Effector memory CD4-positive, alpha-beta T cell (primary cell): ENCODE data around the gene C17orf67.

Experiments
- DNase-seq, 3 donors: peaks; one replicate each; pipeline ENCODE4 v3.0.0-alpha.2; 2020
- H3K27ac ChIP-seq: 2 replicates; pipeline ENCODE4 v1.7.0; 2013; ENCODE audit warnings: mild to moderate bottlenecking, low read length, moderate library complexity; ENCODE audit not compliant: insufficient read depth, poor library complexity, severe bottlenecking
- H3K27me3 ChIP-seq: replicated peaks from 2 replicates; pipeline ENCODE4 v1.7.0; 2013; ENCODE audit warnings: mild to moderate bottlenecking, low read length; ENCODE audit not compliant: insufficient read depth, control insufficient read depth, poor library complexity, severe bottlenecking
- H3K36me3 ChIP-seq: 2 replicates; pipeline ENCODE4 v1.7.0; 2013; ENCODE audit warnings: mild to moderate bottlenecking, low read length, moderate library complexity; ENCODE audit not compliant: control insufficient read depth, insufficient read depth
- H3K4me1 ChIP-seq: 2 replicates; pipeline ENCODE4 v1.7.0; 2013; ENCODE audit warnings: low read length, mild to moderate bottlenecking; ENCODE audit not compliant: control insufficient read depth, insufficient read depth, poor library complexity, severe bottlenecking
- H3K4me3 ChIP-seq: 2 replicates; pipeline ENCODE4 v1.7.0; 2013; ENCODE audit warnings: low read length, low read depth, mild to moderate bottlenecking; ENCODE audit not compliant: insufficient read depth, poor library complexity, severe bottlenecking
- H3K9me3 ChIP-seq: 2 replicates; pipeline ENCODE4 v1.7.0; 2013; ENCODE audit warnings: mild to moderate bottlenecking, low read length, moderate library complexity; ENCODE audit not compliant: control insufficient read depth

The C17orf67 gene

DNA sequence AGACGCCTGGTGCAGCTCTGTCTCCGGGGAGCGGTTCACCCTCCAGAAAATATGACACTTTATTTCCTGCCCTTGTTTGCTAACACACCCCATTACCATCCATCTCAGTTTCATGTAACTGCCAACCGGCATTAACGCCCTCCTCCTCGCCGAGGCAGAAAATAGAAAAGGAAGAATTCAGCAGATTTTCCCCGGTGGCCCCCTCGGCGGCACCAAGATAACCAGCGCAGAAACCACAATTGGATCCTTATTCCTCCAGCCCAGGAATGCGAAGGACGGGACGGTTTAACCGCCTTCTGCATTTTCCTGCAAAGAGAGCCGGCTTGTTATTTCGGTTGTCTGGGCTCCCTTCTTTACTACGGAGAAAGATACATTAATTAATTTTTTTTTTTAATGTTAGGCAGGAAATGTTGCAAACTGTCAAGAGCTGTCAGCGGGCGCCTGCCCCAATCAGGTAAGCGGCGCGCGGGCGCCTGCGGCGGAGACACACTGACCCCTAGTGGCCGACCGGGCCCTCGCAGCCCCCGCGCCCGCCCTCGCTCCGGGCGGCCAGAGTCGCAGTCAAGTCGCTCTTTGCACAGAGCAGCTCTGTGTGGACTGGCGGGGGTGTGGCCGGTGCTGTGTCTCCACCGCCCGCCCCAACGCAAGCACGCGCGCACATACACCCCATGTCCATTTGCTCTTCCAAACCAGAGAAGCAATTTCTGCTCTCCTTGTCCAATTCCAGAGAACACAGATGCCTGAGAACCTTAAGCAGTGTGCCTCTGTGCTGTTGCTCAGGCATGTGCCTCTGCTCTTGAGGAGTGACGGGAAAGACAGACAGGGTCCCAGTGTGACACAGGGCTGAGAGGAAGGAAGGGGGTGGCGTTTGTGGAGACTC is 53.6 kb downstream of the C17orf67 start:
- peaks cover 7% of the 10 kb centered on the region for H3K4me1 ChIP-seq
- no peaks in the 10 kb centered on the region for H3K36me3 ChIP-seq
- no peaks in the 10 kb centered on the region for H3K9me3 ChIP-seq
- H3K27me3 ChIP-seq: no peaks in the 10 kb centered on the region
- peak overlapping the region; percentile 55 for H3K4me3 ChIP-seq
- peak; percentile 57 to 71 (median 70) for DNase-seq
- H3K27ac ChIP-seq: peak overlapping the region; percentile 43

DNA sequence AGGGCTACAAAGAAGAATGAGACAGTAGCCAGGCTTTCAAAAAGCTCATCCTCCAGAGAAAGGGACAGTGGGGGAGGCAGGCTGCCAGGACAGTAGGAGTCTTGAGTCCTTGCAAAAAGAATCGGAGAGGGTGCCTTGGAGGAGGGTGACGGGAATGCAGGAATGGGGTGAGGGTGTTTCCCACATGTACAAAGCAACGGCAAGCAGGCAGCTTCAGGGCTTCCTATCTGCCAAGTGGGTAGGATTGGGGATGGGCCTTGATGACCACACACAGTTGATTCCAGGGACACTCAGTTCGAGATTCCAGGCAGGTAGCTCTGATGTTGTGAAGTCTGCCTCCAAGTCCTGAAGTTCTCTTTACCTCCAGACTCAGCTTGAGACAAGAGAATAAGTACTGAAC is 54.4 kb downstream of the C17orf67 start:
- H3K27me3 ChIP-seq: no peaks in the 10 kb centered on the region
- peak overlapping the region; percentile 43 for H3K27ac ChIP-seq
- DNase-seq: no peak
- peaks cover 7% of the 10 kb centered on the region for H3K4me1 ChIP-seq
- H3K36me3 ChIP-seq: no peaks in the 10 kb centered on the region
- H3K4me3 ChIP-seq: peak overlapping the region; percentile 55
- H3K9me3 ChIP-seq: no peaks in the 10 kb centered on the region

DNA sequence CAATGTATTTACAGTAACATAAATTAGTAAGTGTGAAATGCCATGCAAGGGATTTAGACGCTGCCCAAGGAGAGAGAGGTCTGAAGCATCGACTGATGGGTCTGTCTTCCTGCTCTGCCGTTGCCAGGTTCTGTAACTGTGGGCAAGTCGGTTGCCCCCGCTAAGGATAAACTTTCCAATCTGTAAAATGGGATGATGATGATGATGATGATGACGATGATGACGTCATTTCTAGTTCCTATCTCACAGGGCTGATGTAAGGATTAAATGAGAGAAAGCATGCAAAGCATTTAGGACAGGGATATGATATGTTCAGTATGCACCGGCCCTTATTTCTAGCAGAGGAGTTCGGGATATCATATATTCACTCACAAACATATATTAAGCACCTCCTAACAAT is 54.8 kb downstream of the C17orf67 start:
- no peaks in the 10 kb centered on the region for H3K9me3 ChIP-seq
- peaks cover 7% of the 10 kb centered on the region for H3K4me1 ChIP-seq
- H3K27ac ChIP-seq: no peak overlapping the region
- DNase-seq: no peak
- H3K36me3 ChIP-seq: no peaks in the 10 kb centered on the region
- no peak overlapping the region for H3K4me3 ChIP-seq
- H3K27me3 ChIP-seq: no peaks in the 10 kb centered on the region

DNA sequence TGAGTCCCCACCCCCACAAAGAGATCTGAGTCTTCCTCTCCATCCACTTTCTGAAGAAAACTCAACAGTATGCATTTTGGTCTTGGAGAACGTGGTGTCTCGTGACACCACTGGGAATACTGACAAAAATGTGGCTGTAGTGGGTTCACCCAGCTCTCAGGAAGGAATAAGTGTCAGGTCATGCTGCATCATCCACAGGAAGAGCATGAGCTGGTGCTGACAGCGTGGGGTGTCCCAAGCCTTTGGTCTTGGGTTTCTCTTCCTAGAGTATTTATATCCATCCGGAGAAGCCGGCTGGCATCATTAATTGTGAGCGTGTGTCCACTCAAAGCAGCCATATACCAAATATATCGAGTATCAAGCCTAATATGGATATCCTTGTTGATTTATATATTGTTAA is 55.9 kb downstream of the C17orf67 start:
- H3K27ac ChIP-seq: no peak overlapping the region
- no peaks in the 10 kb centered on the region for H3K27me3 ChIP-seq
- no peaks in the 10 kb centered on the region for H3K36me3 ChIP-seq
- H3K4me3 ChIP-seq: no peak overlapping the region
- no peaks in the 10 kb centered on the region for H3K9me3 ChIP-seq
- peaks cover 7% of the 10 kb centered on the region for H3K4me1 ChIP-seq
- no peak for DNase-seq

DNA sequence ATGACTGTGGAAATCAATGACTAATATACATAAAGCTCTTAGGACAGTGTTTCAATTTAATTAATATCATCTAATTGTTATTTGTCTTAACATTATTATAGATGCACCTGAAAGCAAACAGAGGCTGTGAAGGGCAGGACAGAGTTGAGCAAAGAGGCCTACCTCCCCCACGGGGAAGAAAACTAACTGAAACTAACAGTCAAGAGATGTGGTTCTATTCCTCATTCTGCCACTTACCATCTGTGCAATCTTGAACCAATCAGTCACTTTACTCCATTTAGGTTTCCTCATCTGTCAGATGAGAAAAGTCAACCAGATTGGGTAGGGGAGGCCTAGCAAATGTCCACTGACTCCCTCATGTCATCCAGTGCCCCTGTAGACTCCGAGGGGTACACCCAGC is 59.1 kb downstream of the C17orf67 start:
- no peak for DNase-seq

DNA sequence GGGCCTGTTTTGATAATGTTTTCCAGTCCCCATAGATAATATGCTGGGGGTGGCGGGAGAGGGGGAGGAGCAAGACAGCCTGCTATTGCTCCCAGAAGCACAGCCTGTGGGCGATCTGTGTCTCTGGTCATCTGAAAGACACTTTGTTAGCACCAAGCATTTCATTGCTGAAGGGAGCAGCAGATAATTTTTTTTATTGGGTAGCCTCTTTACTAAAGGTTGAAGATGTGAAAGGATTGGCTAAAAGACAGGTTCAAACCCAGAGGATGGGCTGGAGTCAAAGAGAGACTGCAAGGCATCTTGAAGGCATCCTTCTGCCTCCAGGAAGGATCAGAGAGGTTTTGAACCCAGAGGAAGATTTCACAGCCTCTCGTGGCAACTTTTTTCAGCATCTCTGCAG is 60.6 kb downstream of the C17orf67 start:
- Histone ChIP-seq H3K9me3 (no peaks in the 10 kb centered on the region), H3K4me1 (no peaks in the 10 kb centered on the region), H3K27me3 (no peaks in the 10 kb centered on the region), H3K27ac (no peak overlapping the region), H3K4me3 (no peak overlapping the region), H3K36me3 (no peaks in the 10 kb centered on the region)
- no peak for DNase-seq

More for the DNA sequence above, 59.1 kb downstream of the C17orf67 start:
- Histone ChIP-seq H3K36me3 (no peaks in the 10 kb centered on the region), H3K27me3 (no peaks in the 10 kb centered on the region), H3K4me1 (peaks cover 5% of the 10 kb centered on the region), H3K4me3 (no peak overlapping the region), H3K9me3 (no peaks in the 10 kb centered on the region), H3K27ac (no peak overlapping the region)

DNA sequence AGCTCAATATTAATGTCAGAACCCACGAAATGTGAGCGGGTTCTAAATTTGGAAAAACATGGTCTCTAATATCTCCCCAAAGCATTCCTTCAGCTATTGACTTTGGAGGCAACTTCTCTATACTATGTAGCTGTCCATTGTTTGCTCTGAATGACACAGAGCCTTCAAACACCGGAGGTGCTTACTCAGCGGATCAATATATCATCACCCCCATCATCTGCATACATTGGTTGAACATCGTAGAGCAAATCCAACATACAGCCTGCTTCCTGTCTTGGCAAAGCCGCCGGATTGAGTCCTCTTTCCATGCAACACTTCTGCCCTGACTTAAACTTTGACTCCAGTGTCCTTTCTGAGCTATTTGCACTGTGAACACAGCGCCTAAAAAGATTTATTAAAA is 61.3 kb downstream of the C17orf67 start:
- H3K4me3 ChIP-seq: no peak overlapping the region
- H3K27me3 ChIP-seq: no peaks in the 10 kb centered on the region
- H3K4me1 ChIP-seq: no peaks in the 10 kb centered on the region
- H3K27ac ChIP-seq: no peak overlapping the region
- H3K36me3 ChIP-seq: no peaks in the 10 kb centered on the region
- DNase-seq: no peak
- no peaks in the 10 kb centered on the region for H3K9me3 ChIP-seq

DNA sequence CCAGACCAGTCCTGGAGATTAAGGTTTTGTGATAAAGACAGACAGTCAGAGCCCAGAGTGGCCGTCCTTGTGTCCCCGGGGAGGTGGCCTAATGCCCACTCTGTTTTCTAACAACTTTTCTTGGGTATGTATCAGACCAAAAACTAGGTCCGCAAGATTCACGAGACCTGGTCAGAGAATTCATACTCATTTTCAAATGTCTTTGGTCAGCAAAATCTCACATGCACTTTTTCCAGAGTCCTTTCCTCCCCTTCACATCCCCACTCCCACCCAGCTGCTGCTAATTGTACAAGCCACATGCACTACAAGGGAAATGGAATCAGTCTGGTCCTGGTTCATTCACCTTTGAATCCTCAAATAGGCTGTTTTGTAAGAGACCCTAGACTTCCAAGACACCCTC is 61.7 kb downstream of the C17orf67 start:
- no peaks in the 10 kb centered on the region for H3K4me1 ChIP-seq
- H3K27ac ChIP-seq: no peak overlapping the region
- H3K9me3 ChIP-seq: no peaks in the 10 kb centered on the region
- no peaks in the 10 kb centered on the region for H3K36me3 ChIP-seq
- H3K27me3 ChIP-seq: no peaks in the 10 kb centered on the region
- DNase-seq: no peak
- H3K4me3 ChIP-seq: no peak overlapping the region

DNA sequence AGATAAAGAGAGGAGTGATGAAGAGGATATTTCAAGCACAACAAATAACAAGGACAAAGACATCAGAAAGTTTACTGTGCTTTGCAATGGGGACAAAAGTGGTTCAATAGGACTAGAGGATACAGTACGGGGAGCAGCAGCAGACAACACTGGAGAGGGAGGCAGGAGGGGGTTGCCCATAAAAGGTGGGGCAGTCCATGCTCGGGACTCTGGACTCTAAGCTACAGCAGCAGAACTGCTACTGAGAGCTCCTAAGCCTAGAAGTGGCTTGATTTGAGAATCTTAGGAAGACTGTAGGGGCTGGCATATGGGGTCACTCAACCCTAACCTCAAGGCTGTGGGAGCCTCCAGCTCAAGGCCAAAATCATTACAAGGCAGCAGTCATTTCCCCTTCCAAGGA is 62.2 kb downstream of the C17orf67 start:
- Histone ChIP-seq H3K9me3 (no peaks in the 10 kb centered on the region), H3K27me3 (no peaks in the 10 kb centered on the region), H3K27ac (no peak overlapping the region), H3K36me3 (no peaks in the 10 kb centered on the region), H3K4me3 (no peak overlapping the region), H3K4me1 (no peaks in the 10 kb centered on the region)
- DNase-seq: no peak

DNA sequence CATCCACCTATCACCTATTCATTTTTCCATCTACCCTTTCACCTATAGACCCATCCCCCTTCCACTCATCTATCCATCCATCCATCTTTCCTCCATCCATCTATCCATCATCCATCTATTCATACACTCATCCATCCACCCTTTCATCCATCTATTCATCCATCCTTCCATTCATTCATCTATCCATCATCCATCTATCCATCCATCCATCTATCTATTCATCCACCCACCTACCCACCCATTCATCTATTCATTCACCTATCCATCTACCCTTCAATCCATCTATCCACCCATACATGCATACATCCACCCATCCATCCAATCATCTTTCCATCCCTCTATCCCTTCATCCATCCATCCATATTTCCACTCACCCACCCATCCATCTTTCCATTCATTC is 63.3 kb downstream of the C17orf67 start:
- no peak overlapping the region for H3K4me3 ChIP-seq
- H3K27me3 ChIP-seq: no peaks in the 10 kb centered on the region
- no peaks in the 10 kb centered on the region for H3K36me3 ChIP-seq
- no peak overlapping the region for H3K27ac ChIP-seq
- no peak for DNase-seq
- no peaks in the 10 kb centered on the region for H3K4me1 ChIP-seq
- H3K9me3 ChIP-seq: no peaks in the 10 kb centered on the region
